Posterior vena cava (tissue), 2 donors: ENCODE results near the gene LRRC8B. TPM values are rescaled to one million over a fixed set of nuclear protein-coding genes. Genes with fewer than 3 reads are reported as not detected.
"Not testable (repeated sequence)": the region's sequence is repeated elsewhere in the genome, so short reads cannot be mapped to it uniquely, and the experiment has no call there.

Source experiments
- DNase-seq: peaks from one replicate; pipeline ENCODE4 v3.0.0-alpha.2; 2020; ENCODE audit warnings: low spot score
- intact Hi-C, 2 donors: fragments of 100-400 bp; cut with DNase I; formaldehyde crosslinking; loops; one replicate each; pipeline versions ENCODE4 v1.14.1 to v1.14.2; 2022 to 2023
- total RNA-seq, 2 donors: library from RNA; stranded (reverse); fragmentation: NEBNext Ultra II Directional; extraction: Animal tissue kit (Norgen Biotek cat#: 25700); gene quantifications; one replicate each; pipeline ENCODE4 v1.2.1, GENCODE V29; 2021
- donor health status: DM: yes; HTN: yes; CAD: no.
- donor health status: DM: yes; HTN: yes; CAD: no.

Gene LRRC8B
- total RNA-seq, 2 donors from 2014 or later, result 6.0 to 9.9 TPM

GRCh38 chr1:89573410-89573809, 48.8 kb downstream of the LRRC8B start:
- intact Hi-C loops, result loop anchor here in 1 of 2 donors (10.0 kb wide), 1 partner anchor 49 kb away; the partner anchor contains the start of gene LRRC8B
- DNase-seq, result no peak

GRCh38 chr1:89574621-89575020, 50.0 kb downstream of the LRRC8B start:
- intact Hi-C loops, result loop anchor here in 1 of 2 donors (10.0 kb wide), 1 partner anchor 50 kb away; the partner anchor contains the start of gene LRRC8B
- DNase-seq, result no peak

DNA sequence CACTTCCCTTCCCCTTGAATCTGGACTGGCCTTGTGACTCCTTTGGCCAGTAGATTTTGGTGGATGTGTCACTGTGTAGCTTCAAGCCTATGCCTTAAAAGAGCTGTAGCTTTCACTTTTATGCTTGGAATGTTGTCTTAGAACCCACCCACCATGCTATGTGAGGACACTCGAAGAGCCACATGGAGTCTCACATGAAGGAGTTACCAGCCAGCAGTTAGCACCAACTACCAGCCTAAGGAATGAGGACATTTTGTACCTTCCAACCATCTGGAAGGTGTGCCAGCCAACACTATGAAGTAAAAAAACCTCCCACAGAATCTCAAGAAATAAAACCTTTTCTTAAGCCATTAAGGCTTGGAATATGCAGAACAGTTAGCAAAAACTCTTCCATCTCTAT, 50.6 kb downstream of the LRRC8B start:
- intact Hi-C loops, result loop anchor here in 1 of 2 donors (10.0 kb wide), 1 partner anchor 50 kb away; the partner anchor contains the start of gene LRRC8B
- DNase-seq, result no peak

GRCh38 chr1:89576013-89576412, 51.4 kb downstream of the LRRC8B start:
- DNase-seq, result no peak
- intact Hi-C loops, result loop anchor here in 1 of 2 donors (10.0 kb wide), 1 partner anchor 51 kb away; the partner anchor contains the start of gene LRRC8B

- intact Hi-C loops, result loop anchor here in 1 of 2 donors (10.0 kb wide), 1 partner anchor 53 kb away; the partner anchor contains the start of gene LRRC8B
Measured at GRCh38 chr1:89578151-89578550, 53.5 kb downstream of the LRRC8B start.

GRCh38 chr1:89578946-89579684, 54.5 kb downstream of the LRRC8B start:
- intact Hi-C loops, result loop anchor here in 1 of 2 donors (10.0 kb wide), 1 partner anchor 54 kb away; the partner anchor contains the start of gene LRRC8B
- no peak for DNase-seq

More at GRCh38 chr1:89578151-89578550, 53.5 kb downstream of the LRRC8B start:
- DNase-seq, result no peak

GRCh38 chr1:89580036-89580435, 55.4 kb downstream of the LRRC8B start:
- intact Hi-C loops, result no loop called here
- DNase-seq, result no peak

- DNase-seq, result no peak
Measured at GRCh38 chr1:89581859-89582258, 57.2 kb downstream of the LRRC8B start.

DNA sequence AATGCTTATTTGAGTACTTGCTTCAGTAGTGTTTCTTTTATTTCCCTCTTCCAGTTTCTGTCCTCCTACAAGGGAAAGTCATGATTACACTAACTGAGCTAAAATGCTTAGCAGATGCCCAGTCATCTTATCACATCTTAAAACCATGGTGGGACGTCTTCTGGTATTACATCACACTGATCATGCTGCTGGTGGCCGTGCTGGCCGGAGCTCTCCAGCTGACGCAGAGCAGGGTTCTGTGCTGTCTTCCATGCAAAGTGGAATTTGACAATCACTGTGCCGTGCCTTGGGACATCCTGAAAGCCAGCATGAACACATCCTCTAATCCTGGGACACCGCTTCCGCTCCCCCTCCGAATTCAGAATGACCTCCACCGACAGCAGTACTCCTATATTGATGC, 57.9 kb downstream of the LRRC8B start:
- no peak for DNase-seq
- intact Hi-C loops, result no loop called here

More at GRCh38 chr1:89581859-89582258, 57.2 kb downstream of the LRRC8B start:
- intact Hi-C loops, result no loop called here

DNA sequence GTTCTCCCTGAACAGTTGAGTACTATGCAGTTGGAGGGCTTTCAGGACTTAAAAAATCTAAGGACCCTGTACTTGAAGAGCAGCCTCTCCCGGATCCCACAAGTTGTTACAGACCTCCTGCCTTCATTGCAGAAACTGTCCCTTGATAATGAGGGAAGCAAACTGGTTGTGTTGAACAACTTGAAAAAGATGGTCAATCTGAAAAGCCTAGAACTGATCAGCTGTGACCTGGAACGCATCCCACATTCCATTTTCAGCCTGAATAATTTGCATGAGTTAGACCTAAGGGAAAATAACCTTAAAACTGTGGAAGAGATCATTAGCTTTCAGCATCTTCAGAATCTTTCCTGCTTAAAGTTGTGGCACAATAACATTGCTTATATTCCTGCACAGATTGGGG, 59.6 kb downstream of the LRRC8B start:
- no peak for DNase-seq
- intact Hi-C loops, result no loop called here

DNA sequence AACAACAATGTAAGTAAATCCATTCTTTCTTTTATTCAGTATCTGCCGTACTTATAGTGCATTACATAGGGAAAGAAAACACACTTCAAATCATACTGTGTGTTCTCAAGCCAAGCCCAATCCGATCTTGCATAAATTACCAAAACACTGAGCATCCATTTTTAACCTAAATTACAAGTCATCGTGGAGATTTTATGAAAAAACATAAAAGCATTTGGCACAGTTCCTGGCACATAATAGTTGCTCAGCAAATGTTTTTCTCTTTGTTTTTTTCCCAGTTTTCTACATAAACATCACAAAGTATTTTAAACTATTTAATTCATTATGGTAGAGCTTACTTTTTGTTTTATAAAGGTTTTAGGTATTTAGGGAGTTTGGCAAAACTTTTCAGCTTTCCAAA, 60.2 kb downstream of the LRRC8B start:
- intact Hi-C loops, result no loop called here
- DNase-seq, result no peak

DNA sequence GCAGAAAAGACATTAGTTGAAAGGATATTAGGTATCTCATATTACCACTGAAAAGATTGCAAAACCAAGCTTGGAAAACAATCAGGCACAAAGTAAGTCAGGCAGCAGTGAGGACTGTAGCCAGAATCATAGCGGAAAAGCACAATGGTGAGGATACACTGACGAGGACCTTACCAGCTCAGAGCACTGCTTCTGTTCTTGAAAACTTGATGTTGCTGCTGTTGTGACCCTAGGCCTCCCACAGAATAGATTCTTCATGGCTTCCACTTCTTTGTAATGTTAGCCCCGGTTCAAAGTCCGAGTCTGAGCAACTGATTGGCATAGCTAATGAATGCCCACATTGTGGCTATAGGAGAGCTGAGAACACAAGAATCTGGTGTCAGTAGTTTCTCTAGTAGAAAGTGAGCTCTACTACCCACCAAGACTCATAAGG, 63.1 kb downstream of the LRRC8B start:
- DNase-seq, result no peak
- intact Hi-C loops, result no loop called here

GRCh38 chr1:89588480-89588879, 63.9 kb downstream of the LRRC8B start:
- intact Hi-C loops, result no loop called here
- no peak for DNase-seq

DNA sequence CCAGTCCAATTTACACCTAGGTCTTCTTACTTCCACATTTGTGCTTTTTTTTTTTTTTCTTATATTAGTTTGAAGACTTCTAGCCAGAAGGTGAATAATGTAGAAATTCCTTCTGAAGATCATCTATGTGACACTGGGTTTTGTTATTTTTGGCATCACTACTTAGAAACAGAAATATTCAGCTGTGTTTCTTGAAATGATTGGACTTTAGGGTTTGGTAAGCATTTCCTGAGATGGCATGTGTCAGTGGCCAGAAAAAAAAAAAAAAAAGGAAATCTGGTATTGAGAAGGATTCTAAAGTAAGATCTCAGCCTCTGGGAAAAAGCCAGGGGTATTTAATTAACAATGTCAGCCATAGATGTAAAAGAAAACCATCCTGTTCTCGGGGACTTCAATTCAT, 64.9 kb downstream of the LRRC8B start:
- DNase-seq, result no peak
- intact Hi-C loops, result no loop called here

DNA sequence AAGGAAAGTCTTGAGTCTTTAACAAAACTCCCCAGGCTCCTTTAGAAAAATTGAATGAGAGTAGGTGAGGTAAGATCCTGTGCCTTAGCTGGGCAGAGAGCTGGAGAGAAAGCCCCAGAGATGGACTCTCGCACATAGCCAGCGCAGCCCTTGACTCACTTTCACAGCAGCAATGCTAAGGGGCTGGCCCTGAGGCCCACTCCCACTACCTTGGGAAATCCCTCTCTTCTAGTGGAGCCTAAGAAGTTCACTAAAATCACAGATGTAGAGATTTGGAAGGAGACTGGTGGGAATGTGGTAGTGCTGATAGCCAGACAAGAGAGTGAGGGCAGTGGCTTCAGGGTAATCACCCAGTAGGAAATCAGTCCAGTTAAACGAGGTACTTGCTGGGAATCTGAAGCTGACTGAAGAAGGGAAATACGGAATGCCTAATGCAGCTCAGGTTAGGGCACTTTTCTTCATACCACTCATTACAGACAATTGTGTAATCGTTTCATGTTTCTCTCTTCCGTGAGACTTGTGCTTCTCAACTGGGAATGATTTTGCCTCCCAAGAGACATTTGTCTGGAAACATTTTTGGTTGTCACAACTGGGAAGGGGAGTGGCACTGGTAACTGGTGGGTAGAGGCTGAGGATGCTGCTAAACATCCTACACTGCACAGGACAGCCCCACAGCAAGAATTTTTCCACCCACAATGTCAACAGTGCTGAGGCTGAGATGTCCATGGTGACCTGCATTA, 65.9 kb downstream of the LRRC8B start:
- DNase-seq, result no peak
- intact Hi-C loops, result no loop called here

GRCh38 chr1:89592861-89593302, 68.3 kb downstream of the LRRC8B start:
- intact Hi-C loops, DNase-seq: not testable (repeated sequence)

GRCh38 chr1:89594096-89594740, 69.6 kb downstream of the LRRC8B start:
- DNase-seq, result no peak
- intact Hi-C loops, result no loop called here

DNA sequence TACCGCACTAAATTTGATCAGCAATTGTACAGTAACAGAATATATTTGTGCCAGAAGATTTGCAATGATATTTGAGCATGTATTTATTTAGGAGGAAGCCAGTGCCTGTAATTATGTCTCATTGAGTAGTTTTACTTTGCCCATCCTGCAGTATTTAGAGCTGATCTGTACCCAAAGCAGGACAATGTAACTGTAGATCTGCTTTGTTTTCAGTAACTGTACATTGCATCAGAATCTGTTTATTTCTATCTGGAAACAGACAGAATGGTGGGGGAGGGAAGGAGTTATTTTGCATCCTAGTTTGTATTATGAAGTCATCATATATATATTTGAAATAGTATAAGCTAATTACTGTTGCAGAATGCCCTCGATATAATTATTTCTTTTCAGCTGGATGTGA, 72.1 kb downstream of the LRRC8B start:
- intact Hi-C loops, result loop anchor here in 1 of 2 donors (5.0 kb wide), 1 partner anchor 114 kb away; no protein-coding TSS in a partner anchor
- no peak for DNase-seq
